Tibial artery (tissue), 4 donors: Measurements from ENCODE around the gene PRMT2.

Experiments used
- DNase-seq, 2 donors: peaks; one replicate each; pipeline ENCODE4 v3.0.0-alpha.2; 2019
- H3K27ac ChIP-seq, 2 donors: fragments of 200-600 bp; sonication (generic) in 1 of 2; 1 replicate in 1 of 2; 2 replicates in 1 of 2; pipeline ENCODE4 v1.5.1; 2018 to 2019; ENCODE audit warnings: mild to moderate bottlenecking in 1 of 2
- H3K27me3 ChIP-seq, 2 donors: fragments of 200-600 bp; sonication (generic) in 1 of 2; one replicate each; pipeline versions ENCODE4 v1.5.1 to v1.6.0; 2016 to 2019
- H3K36me3 ChIP-seq, 3 donors: fragments of 200-600 bp; sonication (generic) in 2 of 3; one replicate each; pipeline ENCODE4 v1.5.1; 2016 to 2019; ENCODE audit warnings: mild to moderate bottlenecking in 2 of 3
- H3K4me1 ChIP-seq, 4 donors: fragments of 200-600 bp; sonication (generic) in 2 of 4; 1 replicate in 3 of 4; 2 replicates in 1 of 4; pipeline ENCODE4 v1.5.1; 2016 to 2019
- H3K4me3 ChIP-seq, 2 donors: fragments of 200-600 bp; sonication (generic) in 1 of 2; 1 replicate in 1 of 2; 2 replicates in 1 of 2; pipeline ENCODE4 v1.5.1; 2018 to 2019; ENCODE audit warnings: mild to moderate bottlenecking in 2 of 2
- H3K9me3 ChIP-seq, 3 donors: fragments of 200-600 bp; sonication (generic) in 1 of 3; one replicate each; pipeline ENCODE4 v1.5.1; 2016 to 2019
- intact Hi-C: fragments of 100-400 bp; cut with DNase I; formaldehyde crosslinking; loops from one replicate; pipeline ENCODE4 v1.15.0; 2023; ENCODE audit warnings: low total_unique reads
- TF ChIP-seq, protein P1 (sequence below), 2 experiments: fragments of 200-600 bp in 1 of 2; fragments of 450-650 bp in 1 of 2; IDR thresholded peaks; one replicate each; pipeline ENCODE4 v1.5.1; 2017 to 2019; ENCODE audit warnings: antibody characterized with exemption in 2 of 2, mild to moderate bottlenecking in 1 of 2, moderate library complexity in 1 of 2

The PRMT2 gene

DNA sequence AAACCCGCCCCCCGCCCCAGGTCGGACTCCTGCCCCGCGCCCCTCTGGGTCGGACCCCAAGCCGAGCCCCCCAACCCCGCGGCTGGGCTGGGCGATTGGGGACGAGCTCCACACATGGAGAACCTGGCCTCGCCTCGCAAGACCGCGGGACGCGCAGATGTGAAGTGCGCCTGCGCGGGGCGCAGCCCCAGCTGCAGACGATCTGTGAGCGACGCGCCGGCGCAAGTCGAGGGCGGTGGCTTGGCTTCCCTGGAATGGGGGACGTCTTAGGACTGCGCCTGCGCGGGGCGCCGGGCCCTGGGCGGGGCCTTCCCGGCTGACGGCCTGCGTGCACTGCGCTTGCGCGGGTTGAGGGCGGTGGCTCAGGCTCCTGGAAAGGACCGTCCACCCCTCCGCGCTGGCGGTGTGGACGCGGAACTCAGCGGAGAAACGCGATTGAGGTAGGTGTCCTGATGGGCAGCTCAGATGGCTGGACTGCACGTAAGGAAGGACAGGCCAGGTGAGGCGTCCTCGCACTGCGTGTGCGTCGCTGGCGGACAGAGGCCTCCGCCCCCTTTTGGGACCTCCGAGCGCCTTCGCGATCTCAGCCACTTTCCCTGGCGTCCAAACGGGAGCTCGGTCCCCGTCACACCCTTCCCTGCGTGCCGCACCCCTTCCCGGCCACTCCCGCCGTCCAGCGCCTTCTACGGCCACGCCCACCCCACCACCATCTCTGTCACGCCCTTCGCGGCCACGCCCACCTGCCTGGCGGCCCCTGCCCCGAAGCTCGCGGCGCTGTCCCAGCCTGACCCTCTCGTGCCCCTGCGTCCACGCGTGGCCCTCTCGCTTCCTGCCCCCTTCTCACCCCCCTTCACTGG lies at the start of gene PRMT2:
TSS of gene PRMT2 (plus strand) at position 351 of the 857 bp plus-strand sequence. CDS start 1,278 bp downstream, outside the sequence.
- H3K4me1 ChIP-seq = peaks cover 5 to 45% (median 33%) of the 10 kb centered on the region in 4 donors

DNA sequence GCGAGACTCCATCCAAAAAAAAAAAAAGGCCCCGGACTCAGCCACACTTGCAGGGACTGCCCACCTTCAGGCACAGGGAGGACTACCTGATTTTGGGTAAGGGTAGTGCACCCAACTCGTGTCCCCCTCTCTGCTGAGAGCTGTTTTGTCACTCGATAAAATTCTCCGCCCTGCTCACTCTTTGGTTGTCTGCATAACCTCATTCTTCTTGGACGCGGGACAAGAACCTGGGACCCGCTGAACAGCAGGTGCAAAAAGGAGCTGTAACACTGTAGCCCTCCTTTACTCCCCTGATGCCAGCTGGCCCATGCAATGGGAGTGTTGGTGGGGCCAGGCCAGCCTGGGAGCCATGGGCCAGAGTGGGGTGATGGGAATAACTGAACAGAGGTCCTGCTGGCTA lies 41.2 kb upstream of the PRMT2 start:
- no peak for DNase-seq
- Histone ChIP-seq H3K36me3 (no peaks in the 10 kb centered on the region), H3K4me1 (peaks cover 0 to 6% (median 2%) of the 10 kb centered on the region in 4 donors), H3K4me3 (no peak overlapping the region), H3K27ac (no peak overlapping the region), H3K27me3 (peaks cover 0 to 4% of the 10 kb centered on the region in 2 donors), H3K9me3 (peaks cover 0 to 17% (median 2%) of the 10 kb centered on the region in 3 donors)
- intact Hi-C loops = no loop called here
- TF ChIP-seq, protein P1, sequence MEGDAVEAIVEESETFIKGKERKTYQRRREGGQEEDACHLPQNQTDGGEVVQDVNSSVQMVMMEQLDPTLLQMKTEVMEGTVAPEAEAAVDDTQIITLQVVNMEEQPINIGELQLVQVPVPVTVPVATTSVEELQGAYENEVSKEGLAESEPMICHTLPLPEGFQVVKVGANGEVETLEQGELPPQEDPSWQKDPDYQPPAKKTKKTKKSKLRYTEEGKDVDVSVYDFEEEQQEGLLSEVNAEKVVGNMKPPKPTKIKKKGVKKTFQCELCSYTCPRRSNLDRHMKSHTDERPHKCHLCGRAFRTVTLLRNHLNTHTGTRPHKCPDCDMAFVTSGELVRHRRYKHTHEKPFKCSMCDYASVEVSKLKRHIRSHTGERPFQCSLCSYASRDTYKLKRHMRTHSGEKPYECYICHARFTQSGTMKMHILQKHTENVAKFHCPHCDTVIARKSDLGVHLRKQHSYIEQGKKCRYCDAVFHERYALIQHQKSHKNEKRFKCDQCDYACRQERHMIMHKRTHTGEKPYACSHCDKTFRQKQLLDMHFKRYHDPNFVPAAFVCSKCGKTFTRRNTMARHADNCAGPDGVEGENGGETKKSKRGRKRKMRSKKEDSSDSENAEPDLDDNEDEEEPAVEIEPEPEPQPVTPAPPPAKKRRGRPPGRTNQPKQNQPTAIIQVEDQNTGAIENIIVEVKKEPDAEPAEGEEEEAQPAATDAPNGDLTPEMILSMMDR (IDR thresholded peaks at IDR 0.05) = no peak

More for the DNA sequence above, at the start of gene PRMT2:
- Histone ChIP-seq H3K27ac (peak within 1 kb of the TSS; percentile 97 to 98), H3K27me3 (no peaks in the 10 kb centered on the region), H3K36me3 (no peaks in the 10 kb centered on the region), H3K4me3 (peak within 1 kb of the TSS; percentile 82 to 90), H3K9me3 (no peaks in the 10 kb centered on the region)
- DNase-seq = peak; percentile 94 to 99
- intact Hi-C loops = no loop called here
- TF ChIP-seq, protein P1 (IDR thresholded peaks at IDR 0.05) = peak in 1 of 2 experiments; percentile 36

DNA sequence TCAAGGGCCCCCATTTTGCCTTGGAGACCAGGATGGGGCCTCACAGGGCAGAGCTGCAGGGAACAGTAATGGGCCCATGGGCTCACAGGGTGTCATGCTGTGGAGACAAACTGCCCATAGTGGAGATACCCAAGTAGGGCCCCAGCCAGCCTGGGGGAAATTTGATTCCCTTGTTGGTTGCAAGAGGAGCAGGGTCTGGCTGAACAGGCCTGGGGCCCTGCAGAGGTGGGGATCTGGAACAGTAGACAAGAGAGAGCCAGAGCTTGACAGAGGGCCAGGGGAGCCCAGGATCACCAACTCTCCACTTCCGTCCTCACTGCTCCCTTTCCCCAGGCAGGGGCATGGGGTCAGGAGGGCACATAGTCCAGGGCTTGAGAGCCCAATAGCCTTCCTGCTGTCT lies 39.3 kb upstream of the PRMT2 start:
- DNase-seq = no peak
- H3K27me3 ChIP-seq = peaks cover 0 to 4% of the 10 kb centered on the region in 2 donors
- no peak overlapping the region for H3K4me3 ChIP-seq
- H3K27ac ChIP-seq = no peak overlapping the region
- TF ChIP-seq, protein P1 (IDR thresholded peaks at IDR 0.05) = no peak
- no peaks in the 10 kb centered on the region for H3K36me3 ChIP-seq
- peaks cover 0 to 17% (median 0%) of the 10 kb centered on the region in 3 donors for H3K9me3 ChIP-seq
- peaks cover 0 to 10% (median 2%) of the 10 kb centered on the region in 4 donors for H3K4me1 ChIP-seq
- intact Hi-C loops = no loop called here

DNA sequence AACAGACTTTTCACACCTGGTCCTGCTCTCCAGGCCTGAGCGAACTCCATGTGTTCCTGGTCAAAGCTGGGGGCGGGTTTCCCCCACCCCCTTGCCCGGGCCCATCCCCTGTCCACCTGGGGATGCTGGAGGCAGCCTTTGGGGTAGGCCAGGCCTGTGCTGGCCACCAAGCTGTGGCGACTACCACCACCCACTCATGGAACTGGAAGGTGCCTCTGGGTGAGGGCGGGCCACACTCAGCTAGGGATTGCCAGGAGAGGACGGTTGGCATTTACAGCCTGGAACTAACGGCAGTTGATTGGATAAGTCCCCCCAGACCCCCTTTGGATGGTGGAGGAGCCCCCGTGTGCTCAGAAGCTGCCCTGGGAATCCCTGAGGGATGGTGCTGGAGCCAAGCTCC lies 38.4 kb upstream of the PRMT2 start:
- Histone ChIP-seq H3K4me1 (peaks cover 0 to 10% (median 2%) of the 10 kb centered on the region in 4 donors), H3K9me3 (peaks cover 0 to 16% (median 0%) of the 10 kb centered on the region in 3 donors), H3K36me3 (no peaks in the 10 kb centered on the region), H3K27me3 (peaks cover 0 to 4% of the 10 kb centered on the region in 2 donors), H3K27ac (no peak overlapping the region), H3K4me3 (no peak overlapping the region)
- intact Hi-C loops = no loop called here
- TF ChIP-seq, protein P1 (IDR thresholded peaks at IDR 0.05) = no peak
- no peak for DNase-seq

DNA sequence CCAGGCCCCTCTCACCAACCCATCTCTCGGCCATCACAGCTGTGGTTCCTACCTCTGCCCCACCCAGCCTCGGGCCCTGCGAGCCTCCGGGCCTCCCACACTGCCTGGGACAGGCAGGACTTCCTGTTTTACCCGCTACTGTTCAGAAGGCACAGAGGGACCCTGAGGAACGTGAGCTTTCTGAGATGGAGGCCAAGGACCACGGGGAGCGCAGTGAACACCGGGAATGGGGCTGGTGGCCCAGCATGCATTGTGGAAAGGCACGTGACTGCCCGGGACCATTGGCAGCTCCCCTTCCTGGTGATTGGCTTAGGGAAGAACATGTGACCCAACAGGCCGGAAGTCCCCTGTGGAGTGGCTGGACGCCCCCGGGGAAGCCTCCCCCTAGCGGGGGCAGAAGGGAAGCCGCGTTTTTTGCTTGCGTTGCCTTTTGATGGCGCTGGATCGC lies 37.6 kb upstream of the PRMT2 start:
- TF ChIP-seq, protein P1 (IDR thresholded peaks at IDR 0.05) = no peak
- H3K4me3 ChIP-seq = no peak overlapping the region
- H3K27ac ChIP-seq = no peak overlapping the region
- H3K9me3 ChIP-seq = peaks cover 0 to 13% (median 0%) of the 10 kb centered on the region in 3 donors
- H3K4me1 ChIP-seq = peaks cover 0 to 10% (median 2%) of the 10 kb centered on the region in 4 donors
- peaks cover 0 to 4% of the 10 kb centered on the region in 2 donors for H3K27me3 ChIP-seq
- H3K36me3 ChIP-seq = no peaks in the 10 kb centered on the region
- no peak for DNase-seq
- intact Hi-C loops = no loop called here
